Adrenal gland (tissue), 5 donors: ENCODE measurements around the gene HTRA3.

Experiments
- POLR2A ChIP-seq, 2 donors: fragments of 450-650 bp; IDR thresholded peaks; one replicate each; pipeline ENCODE4 v1.6.1; 2017; ENCODE audit warnings: antibody characterized with exemption in 2 of 2, mild to moderate bottlenecking in 2 of 2, moderate library complexity in 1 of 2
- TF ChIP-seq, protein P1 (sequence below), 6 experiments: fragments of 450-650 bp in 4 of 6; fragments of 200-600 bp in 2 of 6; sonication (generic) in 1 of 6; IDR thresholded peaks; 1 replicate in 5 of 6; 2 replicates in 1 of 6; pipeline versions ENCODE4 v1.5.1 to v1.8.0; 2016 to 2021; ENCODE audit warnings: antibody characterized with exemption in 6 of 6, mild to moderate bottlenecking in 2 of 6, moderate library complexity in 1 of 6
- donor health status: DM: no; HTN: no; CAD: no.

DNA sequence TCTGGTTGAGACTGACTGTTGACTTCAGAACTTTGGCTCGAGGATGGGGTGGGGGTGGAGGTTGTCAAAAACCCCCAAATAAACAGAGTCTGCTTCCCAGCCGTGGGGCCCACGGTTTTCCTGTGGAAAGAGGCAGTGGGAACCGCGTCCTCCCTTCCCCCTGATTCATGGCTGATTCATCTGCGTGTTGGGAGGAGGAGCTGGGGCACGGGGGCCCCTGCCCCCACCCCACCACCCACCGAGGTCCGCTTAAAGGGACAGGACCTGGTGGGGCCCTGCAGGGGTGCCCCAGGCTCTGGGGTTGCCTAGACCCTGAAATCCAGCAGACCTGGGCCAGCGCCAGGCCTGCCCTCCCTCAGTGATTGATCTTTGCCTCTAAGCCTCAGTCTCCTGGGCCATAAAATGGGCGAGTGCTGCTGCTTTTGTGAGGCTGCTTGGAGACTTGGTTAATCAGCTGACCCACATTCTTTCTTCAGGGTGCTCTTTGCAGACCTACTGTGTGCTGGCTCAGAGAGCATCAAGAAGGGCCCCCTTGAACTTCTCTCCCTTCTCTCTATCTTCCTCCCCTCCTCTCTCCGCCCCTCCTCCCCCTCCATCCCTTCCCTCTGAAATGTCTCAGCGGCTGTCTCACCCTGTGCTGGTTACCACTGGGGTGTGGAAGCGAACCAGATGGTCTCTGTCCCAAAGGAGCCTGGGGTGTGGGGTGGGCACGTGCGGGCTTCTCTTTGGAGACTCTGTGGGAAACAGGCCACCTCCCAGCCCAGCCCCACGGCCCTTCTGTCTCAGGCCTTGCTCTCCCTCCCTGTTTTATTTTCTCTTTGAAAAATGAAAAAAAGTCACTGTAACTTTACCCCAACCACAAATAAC, 9.1 kb downstream of the HTRA3 start:
- TF ChIP-seq, protein P1, sequence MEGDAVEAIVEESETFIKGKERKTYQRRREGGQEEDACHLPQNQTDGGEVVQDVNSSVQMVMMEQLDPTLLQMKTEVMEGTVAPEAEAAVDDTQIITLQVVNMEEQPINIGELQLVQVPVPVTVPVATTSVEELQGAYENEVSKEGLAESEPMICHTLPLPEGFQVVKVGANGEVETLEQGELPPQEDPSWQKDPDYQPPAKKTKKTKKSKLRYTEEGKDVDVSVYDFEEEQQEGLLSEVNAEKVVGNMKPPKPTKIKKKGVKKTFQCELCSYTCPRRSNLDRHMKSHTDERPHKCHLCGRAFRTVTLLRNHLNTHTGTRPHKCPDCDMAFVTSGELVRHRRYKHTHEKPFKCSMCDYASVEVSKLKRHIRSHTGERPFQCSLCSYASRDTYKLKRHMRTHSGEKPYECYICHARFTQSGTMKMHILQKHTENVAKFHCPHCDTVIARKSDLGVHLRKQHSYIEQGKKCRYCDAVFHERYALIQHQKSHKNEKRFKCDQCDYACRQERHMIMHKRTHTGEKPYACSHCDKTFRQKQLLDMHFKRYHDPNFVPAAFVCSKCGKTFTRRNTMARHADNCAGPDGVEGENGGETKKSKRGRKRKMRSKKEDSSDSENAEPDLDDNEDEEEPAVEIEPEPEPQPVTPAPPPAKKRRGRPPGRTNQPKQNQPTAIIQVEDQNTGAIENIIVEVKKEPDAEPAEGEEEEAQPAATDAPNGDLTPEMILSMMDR (IDR thresholded peaks at IDR 0.05): no peak
- TF ChIP-seq POLR2A (IDR thresholded peaks at IDR 0.05): no peak
